Spleen (tissue), 11 donors: ENCODE measurements around the gene FAM168B. TPM values are rescaled to one million over a fixed set of nuclear protein-coding genes. Genes with fewer than 3 reads are reported as not detected.
A peak's percentile ranks its signal among the peaks of the same experiment; 100 is the strongest.

Experiments
- DNase-seq: peaks from one replicate; pipeline ENCODE4 v3.0.0-alpha.2; 2020
- H3K27ac ChIP-seq, 8 donors: fragments of 200-600 bp; sonication (generic) in 7 of 8; 1 replicate in 4 of 8; 2 replicates in 4 of 8; pipeline versions ENCODE4 v1.5.0 to v1.8.0; 2016 to 2021; ENCODE audit warnings: inconsistent platforms in 4 of 8, mild to moderate bottlenecking in 4 of 8, moderate library complexity in 1 of 8
- H3K27me3 ChIP-seq, 7 donors: fragments of 200-600 bp; sonication (generic) in 6 of 7; replicated peaks in 1 of 7; 1 replicate in 4 of 7; 2 replicates in 3 of 7; pipeline versions ENCODE4 v1.5.0 to v1.8.0; 2016 to 2021; ENCODE audit warnings: inconsistent platforms in 3 of 7, mild to moderate bottlenecking in 1 of 7
- H3K36me3 ChIP-seq, 6 donors: fragments of 200-600 bp; sonication (generic) in 5 of 6; 1 replicate in 4 of 6; 2 replicates in 2 of 6; pipeline versions ENCODE4 v1.5.0 to v1.8.0; 2016 to 2021; ENCODE audit warnings: inconsistent platforms in 2 of 6
- H3K4me1 ChIP-seq, 6 donors: fragments of 200-600 bp; sonication (generic) in 5 of 6; 1 replicate in 3 of 6; 2 replicates in 3 of 6; pipeline versions ENCODE4 v1.5.0 to v1.8.0; 2016 to 2021; ENCODE audit warnings: inconsistent platforms in 3 of 6
- H3K4me3 ChIP-seq, 8 donors: fragments of 200-600 bp; sonication (generic) in 7 of 8; 1 replicate in 4 of 8; 2 replicates in 4 of 8; pipeline versions ENCODE4 v1.5.0 to v1.8.0; 2016 to 2021; ENCODE audit warnings: inconsistent platforms in 4 of 8, mild to moderate bottlenecking in 4 of 8, moderate library complexity in 2 of 8
- H3K9me3 ChIP-seq, 8 donors: fragments of 200-600 bp; sonication (generic) in 7 of 8; 1 replicate in 4 of 8; 2 replicates in 4 of 8; pipeline versions ENCODE4 v1.5.0 to v1.8.0; 2016 to 2021; ENCODE audit warnings: inconsistent platforms in 4 of 8
- POLR2A ChIP-seq, 3 donors: fragments of 450-650 bp; IDR thresholded peaks; one replicate each; pipeline ENCODE4 v1.5.1; 2017; ENCODE audit warnings: antibody characterized with exemption in 3 of 3, mild to moderate bottlenecking in 1 of 3
- POLR2AphosphoS5 ChIP-seq, 3 donors: sonication (generic); formaldehyde crosslinking; IDR thresholded peaks; one replicate each; pipeline ENCODE4 v1.5.1; 2017; ENCODE audit warnings: antibody characterized with exemption in 3 of 3
- WGBS, 5 donors: extraction: QIAGEN DNeasy Blood & Tissue Kit in 3 of 5; methylation state at CpG; one replicate each; pipeline versions ENCODE4 v1.1.5 to v1.1.7; 2013 to 2018; 5-methylcytosine and 5-hydroxymethylcytosine counted together
- intact Hi-C: fragments of 100-400 bp; cut with DNase I; formaldehyde crosslinking; loops from one replicate; pipeline ENCODE4 v1.15.0; 2023; ENCODE audit warnings: low total_unique reads
- polyA plus RNA-seq, 3 donors: library from polyadenylated mRNA; stranded (reverse); fragments of 200-250 nt; gene quantifications; one replicate each; pipeline ENCODE4 v1.2.1, GENCODE V29; 2013
- total RNA-seq, 7 donors: library from RNA; depleted of rRNA in 3 of 7; stranded (reverse); fragments of >200 nt in 3 of 7; fragmentation: NEBNext Ultra II Directional in 4 of 7; extraction: Animal tissue kit (Norgen Biotek cat#: 25700) in 4 of 7; gene quantifications; one replicate each; pipeline versions ENCODE4 v1.1.0 to v1.2.1, GENCODE V29; 2016 to 2021
- TF ChIP-seq, protein P1 (sequence below), 11 experiments: fragments of 200-600 bp in 7 of 11; fragments of 450-650 bp in 4 of 11; sonication (generic) in 4 of 11; IDR thresholded peaks in 8 of 11; conservative IDR thresholded peaks in 3 of 11; 1 replicate in 7 of 11; 2 replicates in 4 of 11; pipeline versions ENCODE4 v1.4.0 to v1.8.0; 2016 to 2021; ENCODE audit warnings: antibody characterized with exemption in 11 of 11, inconsistent platforms in 4 of 11, mild to moderate bottlenecking in 1 of 11
- donor health status: healthy with polysubstance abuse.
- donor health status: DM: no; HTN: no; CAD: no; lungs with moderate emphysema.
- donor health status: DM: no; HTN: no; CAD: no.
- donor health status: Bipolar disorder and iron deficiency.
- donor health status: healthy.
- donor health status: DM: no; HTN: no; CAD: no.
- donor health status: DM: yes; HTN: yes; CAD: no.

FAM168B gene
- total and polyA plus RNA-seq, 10 donors, result 10.9 to 107 (median 57.5) TPM

DNA sequence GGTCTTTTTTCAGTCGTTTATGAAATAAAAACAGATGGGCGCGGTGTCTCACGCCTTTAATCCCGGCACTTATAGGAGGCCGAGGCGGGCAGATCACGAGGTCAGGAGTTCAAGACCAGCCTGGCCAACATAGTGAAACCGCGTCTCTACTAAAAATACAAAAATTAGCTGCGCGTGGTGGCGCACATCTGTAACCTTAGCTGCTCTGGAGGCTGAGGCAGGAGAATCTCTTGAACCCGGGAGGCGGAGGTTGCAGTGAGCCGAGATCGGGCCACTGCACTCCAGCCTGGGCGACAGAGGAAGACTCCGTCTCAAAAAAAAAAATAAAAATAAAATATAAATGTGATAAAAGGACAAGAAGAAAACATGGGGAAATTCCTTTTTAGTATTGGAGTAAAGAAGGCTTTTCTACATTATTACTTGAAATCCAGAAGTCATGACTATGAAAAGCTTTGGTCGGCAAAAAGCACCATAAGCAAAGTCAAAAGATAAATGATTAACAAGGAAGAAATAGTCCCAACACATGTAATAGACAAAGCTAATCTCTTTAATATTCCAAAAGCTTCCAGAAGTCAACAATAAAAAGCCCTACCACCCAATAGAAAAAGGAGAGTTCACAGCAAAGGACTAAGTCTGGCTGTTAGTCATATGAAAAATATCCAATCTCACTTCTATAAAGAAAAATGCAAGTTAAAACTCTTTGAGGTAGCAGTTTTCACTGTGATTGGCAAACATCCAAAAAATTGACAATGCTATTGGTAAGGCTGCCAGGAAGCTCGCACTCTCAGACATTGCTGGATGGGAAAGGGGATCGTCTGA, 1.4 kb upstream of the FAM168B start:
- Histone ChIP-seq H3K4me3 (peak overlapping the region in 2 of 8 donors; percentile 65 to 77), H3K9me3 (no peaks in the 10 kb centered on the region), H3K4me1 (peaks cover 6 to 37% (median 25%) of the 10 kb centered on the region in 6 donors), H3K27ac (no peak overlapping the region), H3K27me3 (no peaks in the 10 kb centered on the region), H3K36me3 (peaks cover 0 to 20% (median 2%) of the 10 kb centered on the region in 6 donors)
- no peak for TF ChIP-seq POLR2A (IDR thresholded peaks at IDR 0.05)
- TF ChIP-seq POLR2AphosphoS5 (IDR thresholded peaks at IDR 0.05), result no peak
- TF ChIP-seq, protein P1, sequence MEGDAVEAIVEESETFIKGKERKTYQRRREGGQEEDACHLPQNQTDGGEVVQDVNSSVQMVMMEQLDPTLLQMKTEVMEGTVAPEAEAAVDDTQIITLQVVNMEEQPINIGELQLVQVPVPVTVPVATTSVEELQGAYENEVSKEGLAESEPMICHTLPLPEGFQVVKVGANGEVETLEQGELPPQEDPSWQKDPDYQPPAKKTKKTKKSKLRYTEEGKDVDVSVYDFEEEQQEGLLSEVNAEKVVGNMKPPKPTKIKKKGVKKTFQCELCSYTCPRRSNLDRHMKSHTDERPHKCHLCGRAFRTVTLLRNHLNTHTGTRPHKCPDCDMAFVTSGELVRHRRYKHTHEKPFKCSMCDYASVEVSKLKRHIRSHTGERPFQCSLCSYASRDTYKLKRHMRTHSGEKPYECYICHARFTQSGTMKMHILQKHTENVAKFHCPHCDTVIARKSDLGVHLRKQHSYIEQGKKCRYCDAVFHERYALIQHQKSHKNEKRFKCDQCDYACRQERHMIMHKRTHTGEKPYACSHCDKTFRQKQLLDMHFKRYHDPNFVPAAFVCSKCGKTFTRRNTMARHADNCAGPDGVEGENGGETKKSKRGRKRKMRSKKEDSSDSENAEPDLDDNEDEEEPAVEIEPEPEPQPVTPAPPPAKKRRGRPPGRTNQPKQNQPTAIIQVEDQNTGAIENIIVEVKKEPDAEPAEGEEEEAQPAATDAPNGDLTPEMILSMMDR (IDR thresholded peaks at IDR 0.05 in 8 of 11, conservative IDR thresholded peaks at IDR 0.05 in 3 of 11), result no peak
- intact Hi-C loops, result no loop called here
- 84 to 88% (median 86%) methylated on average over 22 of the region's 22 CpGs for WGBS, 5 donors
- DNase-seq, result no peak

DNA sequence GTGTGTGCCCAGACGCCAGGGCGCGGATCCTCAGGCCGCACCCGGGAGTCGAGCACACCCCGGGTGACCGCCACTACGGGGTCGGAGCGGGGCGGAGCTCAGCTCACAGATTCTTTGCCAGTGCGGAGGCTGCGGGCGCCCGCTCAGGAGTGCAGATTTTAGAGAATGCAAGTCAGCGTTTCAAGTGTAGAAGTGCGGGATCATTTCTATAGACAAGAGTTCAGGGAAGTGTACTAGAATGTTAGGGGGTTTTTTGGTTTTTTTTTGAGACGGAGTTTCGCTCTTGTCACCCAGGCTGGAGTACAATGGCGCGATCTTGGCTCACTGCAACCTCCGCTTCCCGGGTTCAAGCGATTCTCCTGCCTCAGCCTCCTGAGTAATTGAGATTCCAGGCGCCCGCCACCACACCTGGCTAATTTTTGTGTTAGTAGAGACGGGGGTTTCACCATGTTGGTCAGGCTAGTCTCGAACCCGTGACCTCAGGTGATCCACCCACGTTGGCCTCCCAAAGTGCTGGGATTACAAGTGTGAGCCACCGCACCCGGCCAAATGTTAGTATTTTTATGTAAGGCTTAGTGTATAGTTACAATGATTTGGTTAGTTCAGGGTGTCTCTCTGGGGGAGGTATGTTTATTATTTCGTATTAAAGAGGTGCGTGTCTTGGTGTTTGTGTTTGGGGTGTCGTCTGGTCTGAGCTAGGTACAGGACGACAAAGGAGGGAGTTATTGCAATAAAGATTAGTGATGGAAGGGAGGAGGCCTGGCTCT, 619 bp upstream of the FAM168B start:
- Histone ChIP-seq H3K36me3 (peaks cover 0 to 28% (median 7%) of the 10 kb centered on the region in 6 donors), H3K27ac (peak overlapping the region; percentile 92 to 99 (median 96)), H3K27me3 (no peaks in the 10 kb centered on the region), H3K4me3 (peak overlapping the region; percentile 65 to 86 (median 70)), H3K9me3 (no peaks in the 10 kb centered on the region), H3K4me1 (peaks cover 6 to 45% (median 25%) of the 10 kb centered on the region in 6 donors)
- WGBS, 5 donors, result 10 to 14% (median 11%) methylated on average over 27 to 37 of the region's 37 CpGs
- peak; percentile 82 for DNase-seq
- peak in 1 of 3 donors; percentile 60 for TF ChIP-seq POLR2AphosphoS5 (IDR thresholded peaks at IDR 0.05)
- TF ChIP-seq, protein P1 (IDR thresholded peaks at IDR 0.05 in 8 of 11, conservative IDR thresholded peaks at IDR 0.05 in 3 of 11), result no peak
- intact Hi-C loops, result no loop called here

DNA sequence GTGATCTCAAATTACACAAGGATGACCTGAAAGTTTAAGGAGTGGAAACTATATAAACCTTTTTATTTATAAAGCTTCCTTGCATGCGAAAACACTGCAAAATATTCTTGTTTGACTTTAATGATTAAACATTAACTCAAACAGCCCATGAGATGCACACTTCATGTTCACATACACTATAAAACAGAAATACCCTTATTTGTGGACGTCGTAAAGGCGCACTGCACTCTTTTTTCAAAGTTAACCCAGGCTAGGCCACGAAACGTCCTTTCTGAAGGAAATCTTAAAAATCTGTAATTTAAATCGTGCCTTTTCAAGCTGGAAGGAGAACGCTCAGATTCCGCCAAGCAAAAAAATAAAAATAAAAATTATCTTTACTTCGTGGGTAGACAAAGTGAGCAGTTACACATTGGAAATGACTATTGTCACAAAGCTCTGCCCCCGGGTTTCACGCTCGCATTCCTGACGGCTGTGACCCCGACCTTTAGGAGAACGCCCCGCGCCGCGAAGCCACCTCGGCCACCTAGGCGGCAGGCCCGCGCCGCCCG, 728 bp downstream of the FAM168B start:
- no peaks in the 10 kb centered on the region for H3K27me3 ChIP-seq
- H3K36me3 ChIP-seq, result peaks cover under 1 to 41% (median 20%) of the 10 kb centered on the region in 6 donors
- peak overlapping the region; percentile 65 to 86 (median 70) for H3K4me3 ChIP-seq
- 2 to 3% (median 2%) methylated on average over 21 to 26 of the region's 26 CpGs for WGBS, 5 donors
- peak overlapping the region; percentile 92 to 99 (median 96) for H3K27ac ChIP-seq
- no peak for DNase-seq
- peaks cover 6 to 58% (median 25%) of the 10 kb centered on the region in 6 donors for H3K4me1 ChIP-seq
- H3K9me3 ChIP-seq, result no peaks in the 10 kb centered on the region
- TF ChIP-seq, protein P1 (IDR thresholded peaks at IDR 0.05 in 8 of 11, conservative IDR thresholded peaks at IDR 0.05 in 3 of 11), result no peak
- TF ChIP-seq POLR2AphosphoS5 (IDR thresholded peaks at IDR 0.05), result no peak
- TF ChIP-seq POLR2A (IDR thresholded peaks at IDR 0.05), result no peak
- intact Hi-C loops, result no loop called here
